K562 (cell line): Measurements from ENCODE around the gene BFSP2. TPM values are rescaled to one million over a fixed set of nuclear protein-coding genes. Genes with fewer than 3 reads are reported as not detected.
A peak's percentile ranks its signal among the peaks of the same experiment; 100 is the strongest.

Experiments
- JUNB ChIP-seq: fragments of 450-650 bp; formaldehyde crosslinking; conservative IDR thresholded peaks from 2 replicates; pipeline ENCODE4 v1.4.0; 2020; ENCODE audit warnings: mild to moderate bottlenecking
- RBFOX2 ChIP-seq: fragments of 200-400 bp; formaldehyde crosslinking; IDR thresholded peaks from 2 replicates; pipeline ENCODE4 v1.6.1; 2017; ENCODE audit warnings: low read depth, mild to moderate bottlenecking, low read length, moderate library complexity
- RFX7 ChIP-seq: fragments of 250-450 bp; sonication (Bioruptor Pico); IDR thresholded peaks from 2 replicates; pipeline ENCODE4 v1.5.1; 2021; ENCODE audit warnings: mild to moderate bottlenecking
- TBP ChIP-seq: optimal IDR thresholded peaks from 2 replicates; pipeline ENCODE3; 2011; ENCODE audit warnings: low read depth, low read length, improper control_type of control experiment
- ZKSCAN8 ChIP-seq: fragments of 200-800 bp; sonication (Bioruptor generic); IDR thresholded peaks from 2 replicates; pipeline ENCODE4 v1.6.1; 2016; ENCODE audit warnings: missing genetic modification characterization, missing compliant biosample characterization
- ZNF436 ChIP-seq: fragments of 250-450, 450-650 bp; sonication (Bioruptor Pico); formaldehyde crosslinking; IDR thresholded peaks from 2 replicates; pipeline ENCODE4 v1.7.0; 2020; ENCODE audit warnings: mild to moderate bottlenecking
- polyA plus RNA-seq, 8 experiments: library from polyadenylated mRNA; depleted of rRNA in 4 of 8; stranded (reverse) in 5 of 8; unstranded in 3 of 8; fragments of >200 nt; fragmentation: Nextera tagmentation in 2 of 8; fragmentation: Illumina TruSeq in 1 of 8; extraction: Ambion mirVana in 2 of 8; extraction: Trizol in 1 of 8; gene quantifications; 2 replicates each; pipeline versions ENCODE4 v1.2.1 to v1.2.3, GENCODE V29; 2011 to 2014; ENCODE audit warnings: inconsistent platforms in 1 of 8, missing spikeins in 1 of 8
- total RNA-seq, 7 experiments: library from RNA; depleted of rRNA in 6 of 7; stranded (reverse); fragments of >200 nt in 6 of 7; fragmentation: Illumina TruSeq in 2 of 7; extraction: Trizol in 2 of 7; gene quantifications; 2 replicates each; pipeline versions ENCODE4 v1.2.1 to v1.2.3, GENCODE V29; 2011 to 2021; ENCODE audit warnings: low replicate concordance in 1 of 7
- TF ChIP-seq, protein P1 (sequence below), 2 experiments: fragments of 450-650 bp; formaldehyde crosslinking in 1 of 2; IDR thresholded peaks; 2 replicates each; pipeline versions ENCODE4 v1.4.0 to v1.6.1; 2014 to 2020; ENCODE audit warnings: mild to moderate bottlenecking in 2 of 2, borderline replicate concordance in 1 of 2, low read depth in 1 of 2

Gene BFSP2
- total and polyA plus RNA-seq, 9 of the 15 experiments (the other 6 are each of a cell fraction or from before 2014, with no cell fraction given): not detected

DNA sequence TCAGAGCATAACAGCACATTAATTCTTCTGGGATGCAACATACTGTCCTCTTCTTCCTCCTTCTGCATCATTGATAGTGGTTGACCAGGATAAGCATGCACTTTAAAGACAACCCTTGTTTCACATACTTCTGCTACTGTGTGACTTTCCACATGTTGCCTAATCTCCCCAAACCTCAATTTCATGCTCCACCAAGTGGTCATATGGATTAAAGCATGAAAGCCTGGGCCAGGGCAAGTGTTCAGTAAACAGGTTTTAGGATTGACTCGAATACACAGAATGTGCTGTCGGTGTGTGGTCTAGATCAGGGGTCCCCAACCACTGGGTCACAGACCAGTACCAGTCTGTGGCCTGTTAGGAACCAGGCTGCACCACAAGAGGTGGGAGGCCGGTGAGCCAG is 22.5 kb upstream of the BFSP2 start (continued):
- TF ChIP-seq, protein P1, sequence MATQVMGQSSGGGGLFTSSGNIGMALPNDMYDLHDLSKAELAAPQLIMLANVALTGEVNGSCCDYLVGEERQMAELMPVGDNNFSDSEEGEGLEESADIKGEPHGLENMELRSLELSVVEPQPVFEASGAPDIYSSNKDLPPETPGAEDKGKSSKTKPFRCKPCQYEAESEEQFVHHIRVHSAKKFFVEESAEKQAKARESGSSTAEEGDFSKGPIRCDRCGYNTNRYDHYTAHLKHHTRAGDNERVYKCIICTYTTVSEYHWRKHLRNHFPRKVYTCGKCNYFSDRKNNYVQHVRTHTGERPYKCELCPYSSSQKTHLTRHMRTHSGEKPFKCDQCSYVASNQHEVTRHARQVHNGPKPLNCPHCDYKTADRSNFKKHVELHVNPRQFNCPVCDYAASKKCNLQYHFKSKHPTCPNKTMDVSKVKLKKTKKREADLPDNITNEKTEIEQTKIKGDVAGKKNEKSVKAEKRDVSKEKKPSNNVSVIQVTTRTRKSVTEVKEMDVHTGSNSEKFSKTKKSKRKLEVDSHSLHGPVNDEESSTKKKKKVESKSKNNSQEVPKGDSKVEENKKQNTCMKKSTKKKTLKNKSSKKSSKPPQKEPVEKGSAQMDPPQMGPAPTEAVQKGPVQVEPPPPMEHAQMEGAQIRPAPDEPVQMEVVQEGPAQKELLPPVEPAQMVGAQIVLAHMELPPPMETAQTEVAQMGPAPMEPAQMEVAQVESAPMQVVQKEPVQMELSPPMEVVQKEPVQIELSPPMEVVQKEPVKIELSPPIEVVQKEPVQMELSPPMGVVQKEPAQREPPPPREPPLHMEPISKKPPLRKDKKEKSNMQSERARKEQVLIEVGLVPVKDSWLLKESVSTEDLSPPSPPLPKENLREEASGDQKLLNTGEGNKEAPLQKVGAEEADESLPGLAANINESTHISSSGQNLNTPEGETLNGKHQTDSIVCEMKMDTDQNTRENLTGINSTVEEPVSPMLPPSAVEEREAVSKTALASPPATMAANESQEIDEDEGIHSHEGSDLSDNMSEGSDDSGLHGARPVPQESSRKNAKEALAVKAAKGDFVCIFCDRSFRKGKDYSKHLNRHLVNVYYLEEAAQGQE (IDR thresholded peaks at IDR 0.05; ENCODE audit: borderline replicate concordance): peak; percentile 18; the same call in 1 of the 2 replicates
- TF ChIP-seq, protein P1 (CRISPR knock-in tag; IDR thresholded peaks at IDR 0.05; ENCODE audit: low read depth): no peak
- no peak for TF ChIP-seq RBFOX2
- no peak for TF ChIP-seq ZNF436 (CRISPR knock-in tag)
- TF ChIP-seq RFX7 (CRISPR knock-in tag): no peak
- no peak for TF ChIP-seq TBP
- no peak for TF ChIP-seq ZKSCAN8 (CRISPR knock-in tag)
- TF ChIP-seq JUNB (CRISPR knock-in tag): no peak
